HG03520 (cell line): ENCODE results near the gene TMEM184B.

Source experiments
- ATAC-seq: cut with Tn5 transposase; IDR thresholded peaks from one replicate; pipeline ENCODE4 v1.9.1; 2021; ENCODE audit warnings: mild to moderate bottlenecking, moderate library complexity; ENCODE audit not compliant: unreplicated experiment

Gene TMEM184B

DNA sequence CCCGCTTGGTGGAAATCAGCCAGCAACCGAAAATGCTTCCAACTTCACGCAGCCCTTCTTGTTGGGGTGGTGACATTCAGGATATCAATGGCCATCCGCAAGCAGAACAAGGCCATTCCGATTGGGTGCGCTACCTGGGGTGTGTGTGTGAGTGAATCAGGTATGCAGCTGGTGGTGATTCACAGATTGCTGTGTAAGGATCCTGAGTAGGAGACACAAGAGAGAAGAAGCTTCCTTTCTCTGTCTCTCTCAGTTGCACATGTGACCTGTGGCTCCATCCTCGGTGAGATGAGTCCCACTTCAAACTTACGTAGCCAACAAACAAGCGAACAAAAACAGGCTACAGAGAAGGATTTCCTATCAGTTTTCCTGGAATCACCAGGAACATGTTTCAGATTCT lies 9.6 kb upstream of the TMEM184B start:
- no peak for ATAC-seq

DNA sequence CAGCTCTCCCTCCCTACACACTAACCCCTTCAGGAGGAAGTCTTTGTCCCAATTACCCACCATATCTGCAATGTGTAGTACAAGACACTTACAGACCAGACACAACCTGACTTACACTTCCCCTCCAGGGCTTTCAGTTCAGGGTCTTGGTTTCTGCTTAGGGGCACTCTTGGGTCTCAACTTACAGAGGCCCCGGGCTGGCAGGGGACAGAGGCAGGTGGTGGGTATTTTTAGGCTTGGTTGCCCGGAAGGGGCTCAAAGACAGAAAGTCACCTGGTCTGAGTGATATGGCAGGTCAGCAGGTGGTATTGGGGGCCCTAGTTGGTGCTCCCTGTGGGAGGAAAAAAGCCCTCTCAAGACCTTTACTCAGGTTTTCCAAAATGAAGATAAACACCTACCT lies 3.4 kb upstream of the TMEM184B start:
- no peak for ATAC-seq

GRCh38 chr22:38273135-38273826 lies 471 bp upstream of the TMEM184B start:
- no peak for ATAC-seq

DNA sequence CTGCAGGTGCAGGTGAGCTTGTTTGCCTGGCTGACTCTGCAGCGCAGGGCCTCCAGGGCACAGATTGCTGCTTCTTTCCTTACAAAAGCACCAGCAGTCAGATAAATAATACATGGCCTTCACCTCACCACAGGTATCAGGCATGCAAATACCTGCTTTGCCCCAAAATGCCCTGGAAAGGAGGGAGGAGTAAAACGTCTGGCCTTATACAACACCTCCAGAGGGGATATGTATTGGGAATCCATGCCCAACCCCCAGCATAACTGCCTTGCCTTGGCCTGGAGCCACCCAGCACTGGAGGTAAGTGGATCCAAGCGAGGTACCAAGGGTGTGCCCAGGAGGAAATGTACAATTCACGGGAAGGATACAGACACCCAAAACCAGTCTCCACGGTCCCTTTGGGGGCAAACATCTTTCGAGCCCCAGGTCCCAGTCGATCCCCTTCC lies 860 bp downstream of the TMEM184B start:
- ATAC-seq = no peak

DNA sequence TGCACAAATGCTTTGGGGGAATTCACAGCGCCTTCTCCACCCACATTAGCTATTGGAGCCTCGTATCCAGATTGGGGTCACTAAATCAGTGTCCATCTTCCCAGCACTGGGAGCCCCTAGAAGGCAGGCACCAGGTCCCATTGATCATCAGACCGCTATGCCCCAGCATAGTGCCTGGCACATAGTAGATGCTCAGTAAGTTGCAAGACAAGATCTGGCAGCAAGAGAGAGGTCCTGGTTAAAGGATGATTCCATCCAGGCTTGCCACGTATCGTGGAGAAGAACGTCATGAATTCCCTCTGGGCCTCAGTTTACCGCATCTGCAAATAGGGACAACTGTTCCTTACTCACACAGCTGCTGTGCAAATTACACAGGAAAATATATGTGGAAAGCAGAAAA lies 1.7 kb downstream of the TMEM184B start:
- ATAC-seq = no peak

GRCh38 chr22:38270091-38270992 lies 2.5 kb downstream of the TMEM184B start:
- ATAC-seq = no peak

DNA sequence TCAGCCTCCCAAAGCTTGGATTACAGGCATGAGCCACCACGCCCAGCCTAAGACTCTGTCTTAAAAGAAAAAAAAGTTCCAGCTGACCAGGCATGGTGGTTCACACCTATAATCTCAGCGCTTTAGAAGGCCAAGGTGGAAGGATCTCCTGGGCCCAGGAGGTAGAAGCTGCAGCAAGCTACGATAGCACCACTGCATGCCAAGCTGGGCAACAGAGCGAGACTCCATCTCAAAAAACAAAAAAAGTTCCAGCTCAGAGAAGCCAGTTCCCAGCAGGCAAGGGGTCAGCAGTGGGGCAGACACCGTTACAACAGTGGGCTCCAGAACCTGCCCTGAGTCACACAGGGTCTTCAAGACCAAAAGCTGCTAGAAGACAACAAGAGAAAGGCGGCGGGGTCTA lies 3.3 kb downstream of the TMEM184B start:
- ATAC-seq = no peak

DNA sequence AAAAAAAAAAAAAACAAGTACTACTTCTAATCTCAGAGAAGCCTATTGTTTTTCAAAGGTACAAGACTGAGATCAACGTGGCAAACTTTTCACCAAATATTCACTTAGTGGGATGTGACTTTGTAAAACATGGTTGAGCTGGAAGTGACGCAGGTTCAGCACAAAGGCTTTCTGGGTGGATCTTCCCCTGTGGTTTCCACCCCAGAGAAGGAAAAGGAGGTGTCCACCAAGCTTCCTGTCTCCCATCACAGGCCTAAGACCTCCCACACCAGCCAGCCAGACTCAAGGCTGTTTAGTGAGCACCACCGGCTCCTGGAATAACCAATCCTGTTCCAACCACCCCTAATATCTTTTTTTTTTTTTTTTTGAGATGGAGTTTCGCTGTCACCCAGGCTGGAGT lies 5.7 kb downstream of the TMEM184B start:
- no peak for ATAC-seq

- no peak for ATAC-seq
Observed at GRCh38 chr22:38266120-38266519, 6.7 kb downstream of the TMEM184B start.

GRCh38 chr22:38264322-38264843 lies 8.4 kb downstream of the TMEM184B start:
- no peak for ATAC-seq

DNA sequence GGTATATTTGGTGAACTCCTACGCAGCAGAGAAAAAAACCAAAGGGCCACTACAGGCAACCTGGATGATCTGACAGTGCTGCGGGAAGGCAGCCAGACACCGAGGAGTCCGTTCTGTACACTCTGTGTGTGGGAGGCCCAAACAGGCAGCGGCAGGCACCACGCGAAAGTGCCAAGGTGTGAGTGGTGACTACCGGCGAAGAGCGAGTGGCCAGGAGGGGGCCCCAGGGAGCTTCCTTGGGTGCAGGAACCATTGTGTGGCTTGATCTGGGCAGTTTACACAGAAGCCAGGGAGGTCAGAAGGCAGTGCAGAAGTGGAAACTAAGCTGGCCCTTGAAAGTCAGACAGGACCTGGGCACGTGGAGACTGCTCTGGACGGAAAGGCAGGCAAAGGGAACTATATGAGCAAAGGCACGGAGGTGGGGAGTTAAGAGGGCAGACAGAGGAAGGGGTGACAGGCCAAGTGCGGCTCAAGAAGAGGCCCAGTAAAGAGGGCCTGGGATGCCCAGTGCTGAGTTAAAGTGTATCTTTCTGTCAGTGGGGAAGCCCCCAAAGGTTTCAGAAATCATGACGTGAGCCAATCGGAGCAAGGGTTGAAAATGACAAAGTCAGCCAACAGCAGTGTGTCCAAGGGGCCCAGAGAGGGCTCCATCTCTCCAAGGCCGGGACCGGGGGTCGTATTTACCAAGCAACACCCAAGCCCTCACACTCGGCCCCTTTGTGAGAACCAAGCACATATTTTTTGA lies 10.6 kb downstream of the TMEM184B start:
- ATAC-seq = no peak

DNA sequence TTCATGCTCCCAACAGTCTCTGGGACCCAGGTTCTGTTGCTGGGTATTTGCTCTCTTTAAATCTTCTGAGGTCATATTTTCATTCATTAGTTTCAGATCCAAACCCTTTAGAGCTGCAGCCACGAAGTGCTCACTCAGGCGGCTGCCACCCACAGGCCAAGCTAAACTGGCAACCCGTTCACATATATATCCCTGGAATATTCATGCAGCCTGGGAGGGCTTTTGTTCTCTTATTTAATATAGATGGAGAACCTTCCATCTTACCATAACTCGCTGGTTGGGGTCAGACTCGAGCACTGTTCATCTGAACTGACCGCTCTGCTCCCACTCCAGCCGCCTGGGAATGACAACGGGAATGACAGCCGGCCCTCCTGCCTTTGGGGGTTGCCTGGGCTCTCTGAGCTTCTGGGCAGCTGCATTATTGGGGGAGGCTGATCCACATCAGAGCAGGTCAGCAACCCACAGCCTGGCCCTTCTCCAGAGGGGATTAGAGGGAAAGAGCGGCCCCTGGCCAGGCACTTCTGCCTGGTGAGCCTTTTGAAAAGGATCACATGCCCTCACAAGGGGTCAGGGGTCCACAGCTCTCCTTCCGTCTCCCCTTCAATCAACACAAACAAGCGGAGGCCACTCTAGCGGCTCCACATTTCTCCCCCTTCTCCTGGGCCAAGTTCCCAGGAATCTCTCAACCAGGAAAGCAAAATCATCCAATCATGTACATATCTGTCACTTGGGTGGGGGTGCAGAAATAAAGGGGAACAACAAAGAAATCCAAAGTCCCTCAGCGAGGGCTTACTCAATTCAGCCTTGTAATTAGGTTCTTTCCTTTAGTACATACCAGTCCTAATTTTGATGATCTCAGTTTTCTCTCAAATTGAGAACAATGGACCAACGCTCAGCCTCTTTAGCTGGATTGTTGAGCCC lies 11.8 kb downstream of the TMEM184B start:
- no peak for ATAC-seq

GRCh38 chr22:38259370-38259769 lies 13.4 kb downstream of the TMEM184B start:
- no peak for ATAC-seq

DNA sequence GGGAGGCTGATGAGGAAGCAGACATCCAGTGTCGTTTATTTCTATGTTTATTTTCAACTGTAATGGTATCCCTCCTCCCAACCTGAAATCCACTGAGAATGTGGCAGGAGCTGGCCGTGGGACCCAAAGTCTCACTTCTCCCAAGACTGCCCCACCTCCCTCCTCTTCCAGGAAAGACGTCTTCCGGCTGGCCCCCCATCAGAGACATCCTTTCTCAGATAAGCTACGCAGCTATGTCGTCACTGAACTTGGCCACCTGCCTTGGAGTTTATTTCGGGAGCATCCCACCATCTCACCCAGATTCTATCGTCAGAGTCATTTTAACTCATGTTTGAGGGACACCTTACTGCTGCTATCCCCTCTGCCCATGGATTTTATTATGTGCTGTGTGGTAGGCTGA lies 13.9 kb downstream of the TMEM184B start:
- no peak for ATAC-seq

DNA sequence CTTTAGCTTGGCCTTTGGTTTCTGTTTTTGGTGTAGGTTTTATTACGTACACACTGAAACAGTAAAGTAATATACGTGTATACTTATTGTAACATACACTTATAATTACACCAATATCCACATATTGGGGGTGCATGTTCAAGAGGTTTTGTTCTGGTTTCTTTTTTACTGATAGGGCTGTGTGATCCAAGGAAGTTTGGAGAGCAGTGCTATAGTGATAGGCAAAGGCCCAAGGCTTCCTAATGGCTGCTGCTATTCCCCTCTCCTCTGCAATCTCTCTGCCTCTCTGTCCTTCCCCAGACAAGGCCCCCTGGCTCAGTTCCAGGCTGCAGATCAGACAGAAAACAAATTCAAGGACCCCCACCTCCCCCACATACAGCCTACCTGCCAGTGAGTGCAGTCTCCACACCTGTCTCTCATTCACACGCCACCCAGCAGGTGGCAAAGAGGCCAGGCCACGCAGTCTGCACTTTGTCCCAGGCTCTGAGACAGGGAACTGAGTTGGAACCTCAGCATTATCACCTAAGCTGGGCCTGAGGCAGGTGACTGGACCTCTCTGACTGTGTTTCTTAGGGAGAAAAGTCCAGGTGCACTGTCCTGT lies 15.1 kb downstream of the TMEM184B start:
- ATAC-seq = no peak

GRCh38 chr22:38257181-38257580 lies 15.6 kb downstream of the TMEM184B start:
- no peak for ATAC-seq

DNA sequence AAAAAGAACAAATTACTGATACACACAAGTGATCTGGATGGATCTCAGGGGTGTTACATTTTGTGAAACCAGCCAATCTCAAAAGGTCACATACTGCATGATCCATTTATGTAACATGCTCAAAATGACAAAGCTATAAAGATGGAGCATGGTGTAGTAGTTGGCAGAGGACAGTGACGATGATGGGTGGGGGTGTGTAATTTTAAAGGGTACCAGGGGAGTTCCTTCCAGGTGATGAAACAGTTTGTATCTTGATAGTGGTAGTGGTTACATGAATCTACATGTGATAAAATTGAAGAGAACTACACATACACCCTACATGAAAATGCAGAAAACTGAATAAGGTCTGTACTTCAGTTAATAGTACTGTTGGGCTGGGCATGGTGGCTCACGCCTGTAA lies 17.1 kb downstream of the TMEM184B start:
- ATAC-seq = no peak

DNA sequence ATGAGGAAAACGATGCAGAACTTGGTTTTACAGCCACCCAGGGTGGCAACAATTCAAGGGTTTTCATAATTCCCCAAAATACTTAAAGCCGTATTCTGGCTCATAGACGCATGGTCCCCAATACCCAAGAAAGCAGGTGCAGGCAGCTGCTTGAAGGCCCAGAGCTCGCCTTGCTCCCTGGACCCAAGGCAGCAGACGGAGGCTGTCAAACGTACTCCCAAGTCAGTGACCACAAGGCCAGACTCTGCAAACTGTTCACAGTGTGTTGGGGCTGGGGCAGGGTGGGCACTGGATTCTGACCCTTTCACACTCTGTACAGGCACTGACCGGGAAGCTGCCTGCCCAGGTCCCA lies 21.5 kb downstream of the TMEM184B start:
- ATAC-seq = no peak

GRCh38 chr22:38250643-38251340 lies 22.0 kb downstream of the TMEM184B start:
- no peak for ATAC-seq
